Type B pancreatic cell (in vitro differentiated cells): Measurements from ENCODE around the gene CD300LD. TPM values are rescaled to one million over a fixed set of nuclear protein-coding genes. Genes with fewer than 3 reads are reported as not detected.

Source experiments
- DNase-seq: peaks from one replicate; pipeline ENCODE4 v3.0.0; 2021; ENCODE audit warnings: mixed read lengths; ENCODE audit not compliant: unreplicated experiment; ENCODE audit errors: extremely low spot score
- H3K27ac Mint-ChIP-seq: 2 replicates; pipeline ENCODE4 v1.8.0; 2021; ENCODE audit warnings: mild to moderate bottlenecking, mixed read lengths
- H3K27me3 Mint-ChIP-seq: 2 replicates; pipeline ENCODE4 v1.8.0; 2021; ENCODE audit warnings: mixed read lengths
- H3K36me3 Mint-ChIP-seq: 2 replicates; pipeline ENCODE4 v1.8.0; 2021; ENCODE audit warnings: mixed read lengths
- H3K4me1 Mint-ChIP-seq: one replicate; pipeline ENCODE4 v1.8.0; 2021; ENCODE audit warnings: mixed read lengths; ENCODE audit not compliant: unreplicated experiment
- H3K4me3 Mint-ChIP-seq: 2 replicates; pipeline ENCODE4 v1.8.0; 2021; ENCODE audit warnings: mild to moderate bottlenecking, mixed read lengths
- H3K9me3 Mint-ChIP-seq: 2 replicates; pipeline ENCODE4 v1.8.0; 2021; ENCODE audit warnings: mixed read lengths
- CTCF ChIP-seq: fragments of 200-600 bp; sonication (generic); conservative IDR thresholded peaks from 2 replicates; pipeline ENCODE4 v1.5.0; 2021; ENCODE audit warnings: antibody characterized with exemption, mild to moderate bottlenecking
- total RNA-seq: library from RNA; stranded (reverse); gene quantifications from 2 replicates; pipeline ENCODE4 v1.2.1, GENCODE V29; 2021; ENCODE audit warnings: low replicate concordance

The CD300LD gene
- total RNA-seq, 1 donor from 2014 or later: not detected

- Mint-ChIP-seq H3K36me3 (no peaks in the 10 kb centered on the region), H3K27me3 (peaks cover 50% of the 10 kb centered on the region), H3K27ac (no peak overlapping the region), H3K9me3 (no peaks in the 10 kb centered on the region), H3K4me1 (no peaks in the 10 kb centered on the region), H3K4me3 (no peak overlapping the region)
- no peak for DNase-seq
- no peak for TF ChIP-seq CTCF
These were observed 18.0 kb upstream of the CD300LD start for GRCh38 chr17:74610108-74610507.

- TF ChIP-seq CTCF: no peak
- H3K27me3 Mint-ChIP-seq: peaks cover 53% of the 10 kb centered on the region
- H3K4me1 Mint-ChIP-seq: no peaks in the 10 kb centered on the region
- DNase-seq: no peak
- no peak overlapping the region for H3K27ac Mint-ChIP-seq
- no peaks in the 10 kb centered on the region for H3K9me3 Mint-ChIP-seq
- H3K4me3 Mint-ChIP-seq: no peak overlapping the region
- no peaks in the 10 kb centered on the region for H3K36me3 Mint-ChIP-seq
These were observed 16.4 kb upstream of the CD300LD start for GRCh38 chr17:74608511-74608910.

GRCh38 chr17:74607221-74607620, 15.1 kb upstream of the CD300LD start:
- DNase-seq: no peak
- no peaks in the 10 kb centered on the region for H3K36me3 Mint-ChIP-seq
- no peak overlapping the region for H3K4me3 Mint-ChIP-seq
- peaks cover 52% of the 10 kb centered on the region for H3K27me3 Mint-ChIP-seq
- no peaks in the 10 kb centered on the region for H3K4me1 Mint-ChIP-seq
- no peak overlapping the region for H3K27ac Mint-ChIP-seq
- TF ChIP-seq CTCF: no peak
- H3K9me3 Mint-ChIP-seq: no peaks in the 10 kb centered on the region

GRCh38 chr17:74606050-74606449, 14.0 kb upstream of the CD300LD start:
- no peak for TF ChIP-seq CTCF
- H3K27ac Mint-ChIP-seq: no peak overlapping the region
- H3K4me3 Mint-ChIP-seq: no peak overlapping the region
- no peaks in the 10 kb centered on the region for H3K36me3 Mint-ChIP-seq
- H3K27me3 Mint-ChIP-seq: peaks cover 54% of the 10 kb centered on the region
- DNase-seq: no peak
- no peaks in the 10 kb centered on the region for H3K9me3 Mint-ChIP-seq
- no peaks in the 10 kb centered on the region for H3K4me1 Mint-ChIP-seq

GRCh38 chr17:74605361-74605760, 13.3 kb upstream of the CD300LD start:
- Mint-ChIP-seq H3K4me1 (no peaks in the 10 kb centered on the region), H3K36me3 (no peaks in the 10 kb centered on the region), H3K27me3 (peaks cover 60% of the 10 kb centered on the region), H3K4me3 (no peak overlapping the region), H3K27ac (no peak overlapping the region), H3K9me3 (no peaks in the 10 kb centered on the region)
- TF ChIP-seq CTCF: no peak
- DNase-seq: no peak

GRCh38 chr17:74604761-74605160, 12.7 kb upstream of the CD300LD start:
- H3K27me3 Mint-ChIP-seq: peaks cover 66% of the 10 kb centered on the region
- H3K36me3 Mint-ChIP-seq: no peaks in the 10 kb centered on the region
- DNase-seq: no peak
- H3K4me3 Mint-ChIP-seq: no peak overlapping the region
- no peak for TF ChIP-seq CTCF
- no peak overlapping the region for H3K27ac Mint-ChIP-seq
- no peaks in the 10 kb centered on the region for H3K4me1 Mint-ChIP-seq
- H3K9me3 Mint-ChIP-seq: no peaks in the 10 kb centered on the region
